ENCODE results near the gene SAMSN1. TPM values are rescaled to one million over a fixed set of nuclear protein-coding genes. Genes with fewer than 3 reads are reported as not detected.
"Not testable (repeated sequence)": the region's sequence is repeated elsewhere in the genome, so short reads cannot be mapped to it uniquely, and the experiment has no call there.

SAMSN1 gene
- total RNA-seq, 1 donor from 2014 or later: 8.3 TPM

GRCh38 chr21:14528815-14529214, 17.3 kb downstream of the SAMSN1 start:
- DNase-seq (ENCODE audit: low spot score): no peak

GRCh38 chr21:14527696-14528652, 18.1 kb downstream of the SAMSN1 start:
- no peak for DNase-seq (ENCODE audit: low spot score)

- no peak for DNase-seq (ENCODE audit: low spot score)
These were observed 19.0 kb downstream of the SAMSN1 start for GRCh38 chr21:14526836-14527695.

- DNase-seq (ENCODE audit: low spot score): no peak
These were observed 19.9 kb downstream of the SAMSN1 start for GRCh38 chr21:14526199-14526598.

- DNase-seq (ENCODE audit: low spot score): no peak
These were observed 22.9 kb downstream of the SAMSN1 start for GRCh38 chr21:14523234-14523633.

GRCh38 chr21:14522736-14523135, 23.4 kb downstream of the SAMSN1 start:
- no peak for DNase-seq (ENCODE audit: low spot score)

- DNase-seq (ENCODE audit: low spot score): no peak
These were observed 25.6 kb downstream of the SAMSN1 start for GRCh38 chr21:14520535-14520934.

- DNase-seq (ENCODE audit: low spot score): no peak
These were observed 27.1 kb downstream of the SAMSN1 start for GRCh38 chr21:14519000-14519399.

- DNase-seq (ENCODE audit: low spot score): no peak
These were observed 32.3 kb downstream of the SAMSN1 start for GRCh38 chr21:14513804-14514203.

- DNase-seq (ENCODE audit: low spot score): not testable (repeated sequence)
These were observed 39.2 kb downstream of the SAMSN1 start for GRCh38 chr21:14506859-14507457.

- DNase-seq (ENCODE audit: low spot score): no peak
These were observed 45.2 kb downstream of the SAMSN1 start for GRCh38 chr21:14500873-14501272.

GRCh38 chr21:14499316-14499715, 46.8 kb downstream of the SAMSN1 start:
- no peak for DNase-seq (ENCODE audit: low spot score)

- DNase-seq (ENCODE audit: low spot score): no peak
These were observed 48.3 kb downstream of the SAMSN1 start for GRCh38 chr21:14497825-14498224.

- no peak for DNase-seq (ENCODE audit: low spot score)
These were observed 51.0 kb downstream of the SAMSN1 start for GRCh38 chr21:14495075-14495474.

GRCh38 chr21:14494181-14494580, 51.9 kb downstream of the SAMSN1 start:
- not testable (repeated sequence) for DNase-seq (ENCODE audit: low spot score)

- no peak for DNase-seq (ENCODE audit: low spot score)
These were observed 52.4 kb downstream of the SAMSN1 start for GRCh38 chr21:14493731-14494130.

GRCh38 chr21:14492931-14493330, 53.2 kb downstream of the SAMSN1 start:
- no peak for DNase-seq (ENCODE audit: low spot score)

GRCh38 chr21:14491269-14491681, 54.8 kb downstream of the SAMSN1 start:
- no peak for DNase-seq (ENCODE audit: low spot score)

GRCh38 chr21:14488672-14489204, 57.4 kb downstream of the SAMSN1 start:
- DNase-seq (ENCODE audit: low spot score): no peak

- no peak for DNase-seq (ENCODE audit: low spot score)
These were observed 58.4 kb downstream of the SAMSN1 start for GRCh38 chr21:14487490-14488432.

- no peak for DNase-seq (ENCODE audit: low spot score)
These were observed 59.2 kb downstream of the SAMSN1 start for GRCh38 chr21:14486869-14487268.

Measured in ureter (tissue), 1 donor.